Mesendoderm (in vitro differentiated cells): ENCODE data around the gene RECK. TPM values are rescaled to one million over a fixed set of nuclear protein-coding genes. Genes with fewer than 3 reads are reported as not detected.
"Not testable (repeated sequence)": the region's sequence is repeated elsewhere in the genome, so short reads cannot be mapped to it uniquely, and the experiment has no call there.

ENCODE experiments used
- DNase-seq: peaks from one replicate; pipeline ENCODE4 v3.0.0; 2013
- H2AK5ac ChIP-seq: 2 replicates; pipeline ENCODE4 v1.6.1; 2013; ENCODE audit warnings: low read length, inconsistent platforms
- H2BK120ac ChIP-seq: 2 replicates; pipeline ENCODE4 v1.6.1; 2013; ENCODE audit warnings: low read depth, mild to moderate bottlenecking, low read length, moderate library complexity, mixed read lengths
- H2BK15ac ChIP-seq: replicated peaks from 2 replicates; pipeline ENCODE4 v1.6.1; 2013; ENCODE audit warnings: low read depth, mild to moderate bottlenecking, moderate library complexity
- H2BK5ac ChIP-seq: 2 replicates; pipeline ENCODE4 v1.6.1; 2013; ENCODE audit warnings: low read length, inconsistent platforms
- H3K18ac ChIP-seq: 2 replicates; pipeline ENCODE4 v1.6.1; 2013; ENCODE audit warnings: mild to moderate bottlenecking, low read length, mixed read lengths
- H3K23ac ChIP-seq: one replicate; pipeline ENCODE4 v1.6.1; 2013; ENCODE audit warnings: low read length
- H3K27ac ChIP-seq: 2 replicates; pipeline ENCODE4 v1.5.1; 2013; ENCODE audit warnings: low read depth, mild to moderate bottlenecking, inconsistent platforms, low read length, moderate library complexity
- H3K27me3 ChIP-seq: 2 replicates; pipeline ENCODE4 v1.6.1; 2013; ENCODE audit warnings: low read length, control low read depth, mild to moderate bottlenecking, inconsistent platforms; ENCODE audit not compliant: insufficient read depth, poor library complexity
- H3K36me3 ChIP-seq: 2 replicates; pipeline ENCODE4 v1.6.1; 2013; ENCODE audit warnings: low read length, inconsistent platforms; ENCODE audit not compliant: control insufficient read depth, insufficient read depth
- H3K4ac ChIP-seq: one replicate; pipeline ENCODE4 v1.6.1; 2013; ENCODE audit warnings: low read depth, mild to moderate bottlenecking, low read length, moderate library complexity
- H3K4me1 ChIP-seq: 2 replicates; pipeline ENCODE4 v1.6.1; 2013; ENCODE audit warnings: low read depth, low read length, inconsistent platforms; ENCODE audit not compliant: control insufficient read depth
- H3K4me2 ChIP-seq: 2 replicates; pipeline ENCODE4 v1.6.1; 2013; ENCODE audit warnings: low read length
- H3K4me3 ChIP-seq: 2 replicates; pipeline ENCODE4 v1.5.1; 2013; ENCODE audit warnings: mild to moderate bottlenecking, low read length
- H3K56ac ChIP-seq: one replicate; pipeline ENCODE4 v1.6.1; 2013; ENCODE audit warnings: low read length
- H3K79me1 ChIP-seq: 2 replicates; pipeline ENCODE4 v1.6.1; 2013; ENCODE audit warnings: low read length, inconsistent platforms
- H3K79me2 ChIP-seq: 2 replicates; pipeline ENCODE4 v1.6.1; 2013; ENCODE audit warnings: mild to moderate bottlenecking, low read length; ENCODE audit not compliant: control insufficient read depth, insufficient read depth
- H3K9ac ChIP-seq: 2 replicates; pipeline ENCODE4 v1.6.1; 2013; ENCODE audit warnings: low read length, inconsistent platforms
- H4K5ac ChIP-seq: one replicate; pipeline ENCODE4 v1.6.1; 2013; ENCODE audit warnings: low read length
- H4K8ac ChIP-seq: one replicate; pipeline ENCODE4 v1.6.1; 2013; ENCODE audit warnings: low read depth, mild to moderate bottlenecking, control low read depth, low read length, moderate library complexity
- WGBS: extraction: QIAGEN DNeasy Blood & Tissue Kit; methylation state at CpG from one replicate; pipeline ENCODE4 v1.1.7; 2013; ENCODE audit warnings: low lambda C conversion rate, missing lambda C conversion rate; ENCODE audit not compliant: insufficient coverage; ENCODE audit errors: extremely low coverage; 5-methylcytosine and 5-hydroxymethylcytosine counted together
- polyA plus RNA-seq, 2 experiments: library from polyadenylated mRNA; stranded (reverse); fragments of 200-250 nt; gene quantifications; one replicate each; pipeline ENCODE4 v1.2.3, GENCODE V29; 2013

Gene RECK, protein sequence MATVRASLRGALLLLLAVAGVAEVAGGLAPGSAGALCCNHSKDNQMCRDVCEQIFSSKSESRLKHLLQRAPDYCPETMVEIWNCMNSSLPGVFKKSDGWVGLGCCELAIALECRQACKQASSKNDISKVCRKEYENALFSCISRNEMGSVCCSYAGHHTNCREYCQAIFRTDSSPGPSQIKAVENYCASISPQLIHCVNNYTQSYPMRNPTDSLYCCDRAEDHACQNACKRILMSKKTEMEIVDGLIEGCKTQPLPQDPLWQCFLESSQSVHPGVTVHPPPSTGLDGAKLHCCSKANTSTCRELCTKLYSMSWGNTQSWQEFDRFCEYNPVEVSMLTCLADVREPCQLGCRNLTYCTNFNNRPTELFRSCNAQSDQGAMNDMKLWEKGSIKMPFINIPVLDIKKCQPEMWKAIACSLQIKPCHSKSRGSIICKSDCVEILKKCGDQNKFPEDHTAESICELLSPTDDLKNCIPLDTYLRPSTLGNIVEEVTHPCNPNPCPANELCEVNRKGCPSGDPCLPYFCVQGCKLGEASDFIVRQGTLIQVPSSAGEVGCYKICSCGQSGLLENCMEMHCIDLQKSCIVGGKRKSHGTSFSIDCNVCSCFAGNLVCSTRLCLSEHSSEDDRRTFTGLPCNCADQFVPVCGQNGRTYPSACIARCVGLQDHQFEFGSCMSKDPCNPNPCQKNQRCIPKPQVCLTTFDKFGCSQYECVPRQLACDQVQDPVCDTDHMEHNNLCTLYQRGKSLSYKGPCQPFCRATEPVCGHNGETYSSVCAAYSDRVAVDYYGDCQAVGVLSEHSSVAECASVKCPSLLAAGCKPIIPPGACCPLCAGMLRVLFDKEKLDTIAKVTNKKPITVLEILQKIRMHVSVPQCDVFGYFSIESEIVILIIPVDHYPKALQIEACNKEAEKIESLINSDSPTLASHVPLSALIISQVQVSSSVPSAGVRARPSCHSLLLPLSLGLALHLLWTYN
- 9.1 TPM for polyA plus RNA-seq (2013, experiment 1 of 2)
- polyA plus RNA-seq (2013, experiment 2 of 2) = 8.9 TPM

DNA sequence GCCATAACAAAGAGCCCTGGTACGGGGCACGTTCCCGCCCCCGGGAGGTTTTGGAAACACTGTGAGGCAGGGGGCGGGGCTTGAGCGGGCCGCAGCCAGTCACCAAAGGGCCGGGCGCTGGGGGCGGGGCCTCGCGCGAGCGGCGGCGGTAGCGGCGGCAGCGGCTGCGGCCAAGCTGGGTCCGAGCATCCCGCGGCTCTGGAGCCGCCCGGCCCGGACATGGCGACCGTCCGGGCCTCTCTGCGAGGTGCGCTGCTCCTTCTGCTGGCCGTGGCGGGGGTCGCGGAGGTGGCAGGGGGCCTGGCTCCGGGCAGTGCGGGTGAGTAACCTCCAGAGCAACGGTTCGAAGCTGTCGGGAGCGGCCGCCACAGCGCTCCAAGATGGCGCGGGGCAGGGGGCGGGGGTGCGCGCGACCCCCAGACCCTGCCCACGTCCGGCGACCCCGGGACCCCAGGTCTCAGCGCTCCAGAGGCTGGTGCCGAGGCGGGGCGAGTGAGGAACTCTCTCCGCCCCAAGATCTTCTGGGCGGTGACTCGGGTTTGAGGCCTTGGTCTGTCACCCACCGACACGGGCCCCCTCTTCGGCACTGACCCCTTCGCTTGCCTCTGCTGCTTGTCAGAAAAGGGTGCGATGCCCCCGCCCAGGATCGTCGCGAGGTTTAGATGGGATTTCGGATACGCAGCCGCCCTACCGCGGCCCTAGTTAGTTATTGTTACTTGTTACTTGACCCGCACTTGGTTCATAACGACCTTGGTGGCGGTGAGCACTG lies at the start of gene RECK:
TSS of gene RECK (plus strand) at position 134 of the 769 bp plus-strand sequence. CDS start at position 220, 86 bp downstream.
- Histone ChIP-seq H4K8ac (no peak within 1 kb of the TSS), H3K4me2 (peak within 1 kb of the TSS; percentile 98), H3K4ac (no peak within 1 kb of the TSS), H2BK120ac (peak within 1 kb of the TSS; percentile 24), H2BK5ac (peak within 1 kb of the TSS; percentile 23), H3K36me3 (no peaks in the 10 kb centered on the region), H3K4me1 (peaks cover 7% of the 10 kb centered on the region), H3K4me3 (peak within 1 kb of the TSS; percentile 77), H3K23ac (peak within 1 kb of the TSS; percentile 91), H2AK5ac (no peak within 1 kb of the TSS), H2BK15ac (no peak within 1 kb of the TSS), H4K5ac (no peak within 1 kb of the TSS), H3K27ac (peak within 1 kb of the TSS; percentile 68), H3K9ac (peak within 1 kb of the TSS; percentile 87), H3K79me2 (no peaks in the 10 kb centered on the region), H3K27me3 (no peaks in the 10 kb centered on the region), H3K79me1 (peaks cover 3% of the 10 kb centered on the region), H3K56ac (peak within 1 kb of the TSS; percentile 93), H3K18ac (peak within 1 kb of the TSS; percentile 69)
- WGBS = no CpG with 5 or more reads among the region's 77 CpGs
- DNase-seq = peak; percentile 92

DNA sequence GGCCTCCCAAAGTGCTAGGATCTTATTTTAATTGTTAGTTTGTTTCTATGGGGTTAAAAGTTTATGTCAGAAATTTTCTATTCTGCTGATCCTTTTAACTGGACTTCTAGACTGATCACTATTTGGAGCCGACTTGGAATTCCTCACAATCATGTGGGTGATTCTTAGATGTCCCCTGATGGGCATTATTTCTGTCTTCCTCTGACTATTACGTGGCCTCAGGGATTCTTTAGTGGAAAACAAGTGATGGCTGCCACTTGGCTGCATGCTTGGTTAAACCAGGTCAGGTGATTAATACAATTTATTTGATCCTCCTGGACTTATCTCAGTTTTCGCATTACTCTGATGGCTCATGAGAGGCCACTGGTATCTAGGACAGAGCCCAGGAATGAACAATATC lies 46.6 kb upstream of the RECK start:
- Histone ChIP-seq H3K9ac (no peak overlapping the region), H3K4me3 (no peak overlapping the region), H3K27ac (no peak overlapping the region), H2BK5ac (no peak overlapping the region), H2BK15ac (no peak overlapping the region), H3K4me1 (no peaks in the 10 kb centered on the region), H4K8ac (no peak overlapping the region), H3K79me1 (no peaks in the 10 kb centered on the region), H3K18ac (no peak overlapping the region), H2BK120ac (no peak overlapping the region), H4K5ac (no peak overlapping the region), H3K27me3 (no peaks in the 10 kb centered on the region), H3K79me2 (no peaks in the 10 kb centered on the region), H2AK5ac (no peak overlapping the region), H3K56ac (no peak overlapping the region), H3K36me3 (no peaks in the 10 kb centered on the region), H3K4me2 (no peak overlapping the region), H3K23ac (no peak overlapping the region), H3K4ac (no peak overlapping the region)
- DNase-seq = no peak
- WGBS = no CpG with 5 or more reads among the region's 3 CpGs

DNA sequence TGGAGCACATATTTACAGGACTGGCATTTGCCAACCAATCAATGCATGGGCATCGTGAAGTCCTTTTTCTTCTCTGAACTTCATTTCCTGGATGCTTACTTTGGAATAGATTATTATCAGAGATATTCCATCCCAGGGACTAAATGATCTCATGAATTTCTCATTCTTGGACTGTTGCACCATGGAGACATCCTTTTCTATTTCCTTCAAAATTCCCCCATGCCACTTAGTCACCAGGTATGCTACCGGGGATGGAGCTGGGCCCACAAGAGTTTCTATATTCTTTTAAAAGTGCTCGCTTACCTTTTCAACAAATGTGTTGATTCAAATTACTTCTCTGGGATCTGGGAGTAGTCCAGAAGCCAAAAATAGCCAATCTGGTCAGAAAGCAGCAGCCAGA lies 43.6 kb upstream of the RECK start:
- H3K4me1 ChIP-seq, H3K4ac ChIP-seq, H3K18ac ChIP-seq, H3K56ac ChIP-seq, H2BK120ac ChIP-seq, H2BK5ac ChIP-seq, DNase-seq, H3K27me3 ChIP-seq, H3K9ac ChIP-seq, H2AK5ac ChIP-seq, H2BK15ac ChIP-seq, H3K79me1 ChIP-seq, H3K4me3 ChIP-seq, H3K79me2 ChIP-seq, H3K27ac ChIP-seq, H3K4me2 ChIP-seq, H4K8ac ChIP-seq, H3K36me3 ChIP-seq, H3K23ac ChIP-seq, H4K5ac ChIP-seq: not testable (repeated sequence)
- WGBS = no CpG with 5 or more reads among the region's 3 CpGs

DNA sequence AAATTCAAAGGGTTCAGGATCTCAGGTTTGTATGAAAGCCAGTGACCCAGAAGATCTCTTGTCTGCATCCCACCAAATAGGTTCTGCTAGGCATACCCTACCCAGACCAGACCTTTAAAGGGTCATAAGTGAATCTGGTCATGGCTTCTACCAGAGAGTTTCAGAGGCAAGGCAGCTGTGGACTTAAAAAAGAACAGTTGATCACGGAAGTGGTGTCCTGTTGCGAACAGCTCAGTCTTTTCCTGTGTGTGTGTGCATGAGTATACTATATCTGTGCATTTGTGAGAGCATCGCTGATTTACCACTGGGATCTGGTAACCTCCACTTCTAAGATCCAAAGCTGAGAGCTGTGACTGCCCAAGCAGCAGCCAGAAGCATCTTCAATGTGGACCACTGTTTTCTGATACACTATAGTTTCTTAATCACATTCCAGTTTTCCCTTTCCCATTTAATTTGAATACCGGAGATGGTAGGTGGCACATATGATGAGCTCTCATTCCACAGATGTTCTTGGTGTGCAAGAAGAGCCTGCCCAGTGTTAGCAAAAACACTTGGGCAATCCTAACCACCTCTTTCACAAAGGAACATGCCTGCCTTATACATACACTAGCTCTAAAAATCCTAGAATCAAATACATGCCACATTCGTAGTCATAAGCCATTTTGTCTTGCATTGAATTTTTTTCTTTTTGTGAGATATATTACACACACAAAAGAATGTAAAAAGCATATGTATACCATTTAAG lies 42.6 kb upstream of the RECK start:
- H2BK120ac ChIP-seq = no peak overlapping the region
- H3K4me2 ChIP-seq = no peak overlapping the region
- H3K9ac ChIP-seq = no peak overlapping the region
- no peak overlapping the region for H3K18ac ChIP-seq
- no CpG with 5 or more reads among the region's 5 CpGs for WGBS
- H3K79me1 ChIP-seq = no peaks in the 10 kb centered on the region
- no peak overlapping the region for H2BK15ac ChIP-seq
- no peak overlapping the region for H3K4me3 ChIP-seq
- H4K8ac ChIP-seq = no peak overlapping the region
- no peak overlapping the region for H4K5ac ChIP-seq
- no peaks in the 10 kb centered on the region for H3K36me3 ChIP-seq
- no peak overlapping the region for H2AK5ac ChIP-seq
- H3K4ac ChIP-seq = no peak overlapping the region
- H2BK5ac ChIP-seq = no peak overlapping the region
- H3K27me3 ChIP-seq = no peaks in the 10 kb centered on the region
- no peak overlapping the region for H3K27ac ChIP-seq
- H3K56ac ChIP-seq = no peak overlapping the region
- DNase-seq = no peak
- H3K79me2 ChIP-seq = no peaks in the 10 kb centered on the region
- H3K23ac ChIP-seq = no peak overlapping the region
- H3K4me1 ChIP-seq = no peaks in the 10 kb centered on the region

DNA sequence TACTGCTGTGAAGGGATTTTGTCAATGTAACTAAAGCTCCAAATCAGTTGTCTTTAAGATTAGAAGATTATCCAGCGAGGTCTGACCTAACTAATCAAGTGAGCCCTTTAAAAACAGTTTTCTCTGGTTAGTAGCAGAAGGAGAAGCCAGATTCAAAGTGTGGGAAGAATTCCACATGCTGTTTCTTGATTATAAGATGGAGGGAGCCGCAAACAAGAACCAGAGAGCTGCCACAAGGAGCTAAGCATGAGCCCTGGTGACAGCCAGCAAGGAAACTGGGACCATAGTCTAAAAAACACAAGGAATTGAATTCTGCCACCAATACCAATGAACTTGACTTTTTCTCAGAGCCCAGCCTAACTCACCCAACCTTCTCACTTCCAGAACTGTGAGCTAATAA lies 41.8 kb upstream of the RECK start:
- no peaks in the 10 kb centered on the region for H3K4me1 ChIP-seq
- no peak overlapping the region for H4K5ac ChIP-seq
- no CpG with 5 or more reads among the region's 2 CpGs for WGBS
- no peak overlapping the region for H3K23ac ChIP-seq
- H3K79me2 ChIP-seq = no peaks in the 10 kb centered on the region
- H3K4ac ChIP-seq = no peak overlapping the region
- no peak overlapping the region for H3K9ac ChIP-seq
- no peaks in the 10 kb centered on the region for H3K27me3 ChIP-seq
- no peak overlapping the region for H2BK5ac ChIP-seq
- no peak overlapping the region for H4K8ac ChIP-seq
- H3K56ac ChIP-seq = no peak overlapping the region
- no peaks in the 10 kb centered on the region for H3K79me1 ChIP-seq
- DNase-seq = peak; percentile 19
- no peak overlapping the region for H3K18ac ChIP-seq
- H2BK120ac ChIP-seq = no peak overlapping the region
- no peak overlapping the region for H2BK15ac ChIP-seq
- H3K4me2 ChIP-seq = no peak overlapping the region
- H2AK5ac ChIP-seq = no peak overlapping the region
- H3K36me3 ChIP-seq = no peaks in the 10 kb centered on the region
- no peak overlapping the region for H3K4me3 ChIP-seq
- no peak overlapping the region for H3K27ac ChIP-seq
